MV-4-11 (cell line): ENCODE measurements around the gene SH3RF2.
"Not testable (repeated sequence)": the region's sequence is repeated elsewhere in the genome, so short reads cannot be mapped to it uniquely, and the experiment has no call there.

Experiments used
- DNase-seq: peaks from one replicate; lab custom pipeline; 2025; lab: John Stamatoyannopoulos, UW

Gene SH3RF2

GRCh38 chr5:146006470-146007190, 70.3 kb downstream of the SH3RF2 start:
- DNase-seq = peak; percentile 96

DNA sequence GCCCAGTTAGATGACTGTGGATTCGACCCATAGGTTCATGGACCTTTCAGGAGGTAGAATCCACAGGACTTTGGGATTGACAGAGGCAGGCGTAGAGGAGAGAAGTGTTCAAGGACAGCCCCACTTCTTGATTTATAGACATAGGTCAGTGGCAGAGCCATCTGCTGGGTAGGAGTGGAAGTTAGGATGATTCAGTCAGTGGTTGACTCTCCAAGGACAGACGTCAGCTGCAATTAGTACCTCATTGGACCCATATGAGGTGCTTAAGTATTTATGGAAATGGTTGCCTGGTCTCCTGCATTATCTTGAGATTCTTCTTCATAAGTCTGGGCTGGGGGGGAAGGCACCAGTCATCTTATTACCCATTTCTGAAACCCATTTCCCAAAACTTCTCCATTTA, 70.9 kb downstream of the SH3RF2 start:
- peak; percentile 95 for DNase-seq

DNA sequence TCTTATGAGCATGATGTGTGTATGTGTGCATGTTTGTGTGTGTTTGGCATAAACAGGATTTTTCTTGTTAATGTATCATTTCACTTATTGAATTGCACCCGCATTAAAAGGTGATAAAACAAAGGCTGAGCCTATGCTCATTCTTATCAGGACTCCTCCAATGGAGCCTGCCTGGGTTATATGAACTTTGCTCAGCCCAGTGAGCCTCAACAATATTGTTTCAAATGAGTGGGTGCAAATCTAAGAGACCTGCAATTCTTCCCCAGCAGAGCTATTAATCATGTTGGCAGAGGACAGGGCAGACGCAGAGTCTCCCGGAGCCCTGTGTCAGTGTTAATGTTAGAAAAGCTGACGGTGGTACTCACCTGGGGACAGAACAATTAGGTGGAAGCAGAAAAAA, 71.6 kb downstream of the SH3RF2 start:
- DNase-seq = no peak

DNA sequence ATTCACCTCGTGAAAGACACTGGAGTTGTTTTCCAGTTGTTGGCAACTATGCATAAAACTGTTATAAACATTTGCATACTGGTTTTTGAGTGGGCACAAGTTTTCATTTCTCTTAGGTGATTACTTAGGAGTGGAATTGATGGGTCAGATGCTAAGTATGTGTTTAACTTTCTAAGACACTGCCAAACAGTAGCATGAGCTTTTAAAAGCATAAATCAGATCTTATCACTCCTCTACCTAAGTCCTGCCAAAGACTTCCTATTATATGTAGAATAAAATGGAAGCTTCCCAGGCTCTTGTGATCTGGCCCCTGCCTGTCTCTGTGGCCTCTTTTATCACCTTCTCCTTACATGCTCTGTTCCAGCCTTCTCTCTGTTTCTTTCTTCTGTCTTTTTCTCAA, 72.6 kb downstream of the SH3RF2 start:
- no peak for DNase-seq

GRCh38 chr5:146010447-146010846, 74.1 kb downstream of the SH3RF2 start:
- not testable (repeated sequence) for DNase-seq

GRCh38 chr5:146013761-146014160, 77.4 kb downstream of the SH3RF2 start:
- DNase-seq = no peak

DNA sequence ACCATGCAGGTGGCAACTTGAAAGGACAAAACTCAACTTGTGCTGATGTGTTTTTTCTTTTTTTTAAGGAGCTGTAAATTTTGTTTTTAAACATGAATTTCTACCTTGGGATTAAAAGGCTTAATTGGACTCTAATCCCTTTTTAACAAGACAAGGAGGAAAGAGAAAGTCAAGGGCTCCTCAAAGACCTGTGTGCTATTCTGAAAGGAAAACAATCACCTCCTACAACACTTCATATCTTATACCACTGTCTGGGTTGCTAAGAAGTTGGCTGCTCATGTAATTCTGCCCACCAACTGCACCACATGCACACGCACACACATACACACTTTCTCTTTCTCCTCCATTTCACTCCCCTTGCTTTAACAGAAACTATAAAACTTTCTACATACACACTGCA, 78.6 kb downstream of the SH3RF2 start:
- DNase-seq = no peak

DNA sequence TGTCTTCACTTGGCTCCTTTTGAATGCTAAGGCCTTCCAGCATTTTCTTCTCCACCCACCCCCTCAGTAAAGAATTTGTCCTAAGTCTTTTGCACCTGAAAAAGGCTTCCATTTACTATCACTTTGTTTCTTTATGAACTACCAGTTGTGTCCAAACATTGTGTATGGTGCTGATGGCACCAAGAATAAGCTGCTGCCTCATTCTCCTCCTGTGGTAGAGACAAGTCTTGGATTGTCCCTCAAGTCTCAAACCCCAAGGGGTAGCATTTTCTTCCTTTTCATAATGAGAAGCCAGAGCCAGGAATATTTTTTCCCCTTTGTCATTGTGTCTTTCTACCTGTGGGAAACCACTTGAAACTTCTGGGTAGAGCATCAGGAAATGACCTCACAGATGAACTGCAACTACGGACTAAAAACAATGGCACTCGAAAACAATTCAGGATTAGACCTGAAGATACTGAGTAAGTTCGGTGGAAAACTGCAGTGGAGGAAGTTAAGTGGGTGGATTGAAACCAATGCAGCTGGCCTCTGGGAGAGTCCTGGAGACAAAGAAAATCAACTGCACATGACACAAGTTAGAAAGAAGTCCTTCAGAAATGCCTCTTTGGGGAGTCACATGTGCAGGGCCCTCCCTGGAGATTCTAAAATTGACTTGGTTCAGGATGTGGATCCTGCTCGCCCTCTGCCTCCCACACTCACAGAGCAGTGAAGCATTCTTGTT, 80.5 kb downstream of the SH3RF2 start:
- no peak for DNase-seq

- no peak for DNase-seq
These were observed 82.4 kb downstream of the SH3RF2 start for GRCh38 chr5:146018514-146019375.

- no peak for DNase-seq
These were observed 83.7 kb downstream of the SH3RF2 start for GRCh38 chr5:146020100-146020499.

GRCh38 chr5:146024034-146024433, 87.7 kb downstream of the SH3RF2 start:
- DNase-seq = no peak

- no peak for DNase-seq
These were observed 88.8 kb downstream of the SH3RF2 start for GRCh38 chr5:146025114-146025680.

GRCh38 chr5:146025681-146026080, 89.3 kb downstream of the SH3RF2 start:
- no peak for DNase-seq

- DNase-seq = no peak
These were observed 90.1 kb downstream of the SH3RF2 start for GRCh38 chr5:146026307-146027010.

GRCh38 chr5:146027751-146028150, 91.4 kb downstream of the SH3RF2 start:
- no peak for DNase-seq

DNA sequence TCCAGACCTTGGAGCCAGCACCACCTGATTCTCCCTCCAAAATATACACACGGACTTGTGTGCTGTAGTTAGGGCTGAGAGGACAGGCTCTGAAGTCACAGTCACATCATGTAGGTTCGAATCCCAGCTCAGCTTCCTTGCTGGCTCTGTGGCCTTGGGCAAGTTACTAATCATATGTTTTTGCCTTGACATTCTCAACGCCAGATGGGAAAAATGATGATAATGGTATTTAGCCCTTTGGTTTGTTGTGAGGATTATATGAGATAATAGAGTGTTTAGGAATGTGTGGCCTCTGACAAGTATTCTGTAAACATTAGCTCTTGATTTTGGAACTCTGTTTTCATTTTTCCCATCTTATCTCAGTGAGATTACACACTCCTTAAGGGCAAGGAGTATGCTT, 96.5 kb downstream of the SH3RF2 start:
- no peak for DNase-seq

- no peak for DNase-seq
These were observed 97.7 kb downstream of the SH3RF2 start for GRCh38 chr5:146034127-146034526.

DNA sequence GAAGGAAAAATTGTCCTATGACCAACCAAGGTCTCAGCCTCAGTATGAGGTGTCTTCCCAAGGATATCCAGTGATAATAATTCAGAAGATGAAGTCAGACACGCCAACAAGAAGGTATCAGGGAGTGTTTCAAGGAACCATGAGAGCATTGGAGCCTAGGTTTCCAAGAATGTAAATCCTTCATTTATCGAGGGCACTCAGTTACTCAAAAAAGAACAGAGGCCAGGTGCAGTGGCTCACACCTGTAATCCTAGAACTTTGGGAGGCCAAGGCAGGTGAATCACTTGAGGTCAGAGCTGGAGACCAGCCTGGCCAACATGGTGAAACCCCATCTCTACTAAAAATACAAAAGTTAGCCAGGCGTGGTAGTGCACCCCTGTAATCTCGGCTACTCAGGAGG, 98.2 kb downstream of the SH3RF2 start:
- no peak for DNase-seq

GRCh38 chr5:146039420-146039819, 103.0 kb downstream of the SH3RF2 start:
- DNase-seq = peak; percentile 74

GRCh38 chr5:146040527-146040926, 104.1 kb downstream of the SH3RF2 start:
- no peak for DNase-seq

DNA sequence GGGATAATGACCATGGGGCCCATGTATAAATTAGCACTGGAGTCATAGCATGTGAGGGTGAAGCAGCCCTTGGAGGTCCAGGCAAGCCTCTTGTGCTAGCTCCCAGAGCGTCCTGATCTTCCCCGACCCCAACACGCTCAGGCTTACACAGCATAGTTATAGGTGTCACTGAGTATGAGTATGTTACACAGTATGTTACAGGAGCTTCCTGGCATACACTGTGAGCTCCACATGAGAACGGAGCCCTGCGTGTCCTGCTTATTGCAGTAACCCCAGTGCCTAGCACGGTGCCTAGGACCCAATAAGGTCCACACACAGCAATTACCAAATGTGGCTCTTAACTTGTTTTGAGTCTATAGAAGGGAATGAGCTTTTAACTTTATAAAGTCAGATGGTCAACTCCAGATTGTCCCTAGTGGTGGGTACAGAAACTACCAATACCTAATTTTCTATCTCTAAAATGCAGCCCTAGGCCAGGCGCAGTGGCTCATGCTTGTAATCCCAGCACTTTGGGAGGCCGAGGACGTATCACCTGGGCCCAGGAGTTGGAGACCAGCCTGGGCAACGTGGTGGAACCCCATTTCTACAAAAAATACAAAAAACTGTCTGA, 104.9 kb downstream of the SH3RF2 start:
- DNase-seq = no peak
